HEK293 (cell line): Measurements from ENCODE around the gene EML6.

Experiments used
- CTCF ChIP-seq: fragments of 450-650 bp; formaldehyde crosslinking; IDR thresholded peaks from 2 replicates; pipeline ENCODE4 v1.5.1; 2016; ENCODE audit warnings: missing biosample characterization, missing genetic modification characterization
- GLI4 ChIP-seq: fragments of 450-650 bp; formaldehyde crosslinking; IDR thresholded peaks from 2 replicates; pipeline ENCODE4 v1.5.1; 2016; ENCODE audit warnings: missing biosample characterization, missing genetic modification characterization
- KLF16 ChIP-seq: fragments of 450-650 bp; formaldehyde crosslinking; IDR thresholded peaks from 2 replicates; pipeline ENCODE4 v1.5.1; 2017; ENCODE audit warnings: missing biosample characterization, missing genetic modification characterization
- REST ChIP-seq: fragments of 450-650 bp; formaldehyde crosslinking; IDR thresholded peaks from 2 replicates; pipeline ENCODE4 v1.5.1; 2016; ENCODE audit warnings: missing biosample characterization, missing genetic modification characterization
- SP7 ChIP-seq: fragments of 450-650 bp; formaldehyde crosslinking; IDR thresholded peaks from 2 replicates; pipeline ENCODE4 v1.5.1; 2016; ENCODE audit warnings: missing biosample characterization, missing genetic modification characterization
- YY1 ChIP-seq: fragments of 450-650 bp; formaldehyde crosslinking; IDR thresholded peaks from 2 replicates; pipeline ENCODE4 v1.5.1; 2018; ENCODE audit warnings: missing biosample characterization, missing genetic modification characterization
- ZBTB8A ChIP-seq: fragments of 450-650 bp; formaldehyde crosslinking; IDR thresholded peaks from 2 replicates; pipeline ENCODE4 v1.5.1; 2016; ENCODE audit warnings: missing biosample characterization, missing genetic modification characterization
- ZEB2 ChIP-seq: fragments of 450-650 bp; formaldehyde crosslinking; IDR thresholded peaks from 2 replicates; pipeline ENCODE4 v1.5.1; 2016; ENCODE audit warnings: missing biosample characterization, missing genetic modification characterization
- ZNF501 ChIP-seq: fragments of 450-650 bp; formaldehyde crosslinking; IDR thresholded peaks from 2 replicates; pipeline ENCODE4 v1.5.1; 2016; ENCODE audit warnings: missing biosample characterization, missing genetic modification characterization

- TF ChIP-seq SP7 (tag by site-specific recombination): peak; percentile 56
- TF ChIP-seq ZNF501 (tag by site-specific recombination): peak; percentile 65
- TF ChIP-seq GLI4 (tag by site-specific recombination): no peak
- peak; percentile 93 for TF ChIP-seq KLF16 (tag by site-specific recombination)
- no peak for TF ChIP-seq REST (tag by site-specific recombination)
- TF ChIP-seq YY1 (tag by site-specific recombination): no peak
- TF ChIP-seq ZBTB8A (tag by site-specific recombination): peak; percentile 85
- TF ChIP-seq CTCF (tag by site-specific recombination): peak; percentile 95
- TF ChIP-seq ZEB2: peak; percentile 79; the same call in 1 of the 2 replicates
Observed at GRCh38 chr2:54723131-54723995, at the start of gene EML6.
